ENCODE data around the gene ADORA1.

ADORA1 gene

DNA sequence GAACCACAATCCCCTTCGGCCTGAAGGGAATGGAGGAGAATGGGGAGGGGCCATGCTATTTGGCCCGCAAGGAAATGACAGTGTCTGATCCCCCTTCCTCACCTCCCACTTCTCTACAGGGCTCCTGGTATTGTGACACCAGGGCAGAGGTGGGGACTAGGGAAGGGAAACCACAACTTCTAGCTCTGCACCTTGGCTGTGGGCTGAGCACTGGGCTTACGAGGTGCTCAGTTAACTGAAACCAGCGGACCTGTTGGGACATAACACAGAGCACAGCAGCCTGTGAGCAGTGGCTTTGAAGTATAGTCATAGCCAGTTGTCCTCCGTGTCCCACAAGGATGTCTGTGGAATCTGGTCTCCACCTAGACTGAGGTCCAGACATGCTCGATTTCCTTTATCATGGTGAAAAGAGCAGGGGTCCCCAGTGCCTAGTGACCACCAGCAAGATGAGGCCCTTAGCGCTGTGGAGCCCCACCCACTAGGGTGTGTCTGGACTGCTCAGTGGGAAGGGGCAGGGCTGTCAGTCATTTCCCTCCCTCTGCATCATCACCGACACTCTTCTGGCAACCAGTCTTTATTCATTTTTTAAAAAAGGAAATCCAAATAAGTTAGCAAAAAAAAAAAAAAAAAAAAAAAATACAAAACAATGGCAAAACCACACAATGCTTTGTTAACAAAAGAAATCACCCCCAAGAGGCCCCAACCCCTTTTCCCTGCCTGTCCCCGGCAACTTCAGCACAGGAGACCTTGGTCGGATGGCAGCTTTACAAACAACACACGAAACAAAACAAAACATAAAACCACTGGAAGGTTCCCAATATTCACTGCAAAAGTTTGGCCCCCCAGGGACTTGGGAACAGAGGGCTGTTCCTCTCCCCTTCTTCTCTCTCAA, 44.7 kb upstream of the ADORA1 start:
- H3K4me3 ChIP-seq (ENCODE audit: low read depth, low read length): no peak overlapping the region
- TF ChIP-seq, protein P1, sequence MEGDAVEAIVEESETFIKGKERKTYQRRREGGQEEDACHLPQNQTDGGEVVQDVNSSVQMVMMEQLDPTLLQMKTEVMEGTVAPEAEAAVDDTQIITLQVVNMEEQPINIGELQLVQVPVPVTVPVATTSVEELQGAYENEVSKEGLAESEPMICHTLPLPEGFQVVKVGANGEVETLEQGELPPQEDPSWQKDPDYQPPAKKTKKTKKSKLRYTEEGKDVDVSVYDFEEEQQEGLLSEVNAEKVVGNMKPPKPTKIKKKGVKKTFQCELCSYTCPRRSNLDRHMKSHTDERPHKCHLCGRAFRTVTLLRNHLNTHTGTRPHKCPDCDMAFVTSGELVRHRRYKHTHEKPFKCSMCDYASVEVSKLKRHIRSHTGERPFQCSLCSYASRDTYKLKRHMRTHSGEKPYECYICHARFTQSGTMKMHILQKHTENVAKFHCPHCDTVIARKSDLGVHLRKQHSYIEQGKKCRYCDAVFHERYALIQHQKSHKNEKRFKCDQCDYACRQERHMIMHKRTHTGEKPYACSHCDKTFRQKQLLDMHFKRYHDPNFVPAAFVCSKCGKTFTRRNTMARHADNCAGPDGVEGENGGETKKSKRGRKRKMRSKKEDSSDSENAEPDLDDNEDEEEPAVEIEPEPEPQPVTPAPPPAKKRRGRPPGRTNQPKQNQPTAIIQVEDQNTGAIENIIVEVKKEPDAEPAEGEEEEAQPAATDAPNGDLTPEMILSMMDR (IDR thresholded peaks at IDR 0.05; ENCODE audit: low read depth, low read length): no peak

DNA sequence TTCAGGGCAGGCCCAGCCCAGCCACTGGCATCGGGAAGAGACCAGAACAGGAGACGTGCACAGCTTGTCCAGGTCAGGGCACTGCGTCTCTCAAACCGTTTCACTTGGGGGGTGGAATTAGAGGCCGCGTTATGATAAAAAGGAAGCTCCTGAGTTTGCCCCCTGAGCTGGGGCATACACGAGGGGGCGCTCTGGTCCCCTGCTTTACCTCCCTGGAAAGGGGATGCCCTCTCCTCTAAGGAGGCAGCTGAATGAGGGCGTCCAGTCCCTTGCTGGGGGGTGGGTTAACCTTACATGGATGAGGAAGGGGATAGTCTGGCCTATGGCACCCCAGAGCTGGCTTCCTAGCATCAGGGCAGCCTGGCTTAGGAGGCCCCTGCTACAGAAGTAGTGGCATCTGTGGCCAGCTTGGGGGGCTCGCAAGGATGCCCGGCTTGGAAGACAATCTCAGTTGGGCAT, 44.0 kb upstream of the ADORA1 start:
- no peak overlapping the region for H3K4me3 ChIP-seq (ENCODE audit: low read depth, low read length)
- TF ChIP-seq, protein P1 (IDR thresholded peaks at IDR 0.05; ENCODE audit: low read depth, low read length): no peak

DNA sequence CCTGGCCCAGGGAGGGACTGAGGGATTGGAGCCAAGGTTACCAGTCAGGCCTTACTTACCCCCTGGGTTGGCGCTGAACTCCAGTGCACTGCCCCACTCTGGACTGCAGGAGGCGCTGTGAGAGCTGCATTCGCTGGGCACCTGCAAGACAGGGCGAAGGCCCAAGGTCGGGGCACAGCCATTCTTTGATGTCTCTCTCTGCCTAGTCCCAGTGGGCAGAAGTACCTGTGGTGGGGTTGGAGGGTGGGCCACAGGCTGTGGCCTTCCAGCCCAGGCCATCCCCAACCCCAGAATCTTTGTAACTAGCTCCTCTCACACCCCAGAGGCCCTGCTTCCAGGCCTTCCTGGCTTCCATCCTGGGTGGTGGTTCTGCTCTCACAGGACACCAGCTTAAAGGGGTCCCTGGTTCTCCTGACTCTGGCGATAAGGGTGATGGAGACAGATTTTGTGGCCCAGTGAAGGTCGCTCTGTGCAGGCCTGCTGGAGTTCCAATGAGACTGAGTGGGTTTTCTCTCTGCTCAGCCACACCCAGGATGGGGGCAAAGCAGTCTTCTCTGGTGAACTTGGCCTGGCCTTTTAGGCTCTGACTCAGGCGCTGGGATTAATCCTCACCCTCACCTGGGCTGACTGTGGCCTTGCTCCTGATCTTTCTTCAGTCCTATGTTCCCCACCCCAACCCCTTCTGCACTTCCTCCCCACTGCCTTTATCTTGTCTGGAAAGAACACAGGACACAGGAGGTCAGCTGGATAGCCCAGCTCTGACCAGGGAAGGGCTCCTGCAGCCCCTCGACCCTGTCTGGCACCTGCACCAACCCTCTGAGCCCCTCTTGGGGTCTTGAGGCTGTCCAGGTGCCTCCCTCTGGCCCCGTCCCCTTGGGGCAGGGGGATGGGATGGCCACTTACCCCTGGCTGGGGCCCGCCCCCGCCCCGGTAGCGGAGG, 42.7 kb upstream of the ADORA1 start:
- no peak overlapping the region for H3K4me3 ChIP-seq (ENCODE audit: low read depth, low read length)
- TF ChIP-seq, protein P1 (IDR thresholded peaks at IDR 0.05; ENCODE audit: low read depth, low read length): peak; percentile 60

DNA sequence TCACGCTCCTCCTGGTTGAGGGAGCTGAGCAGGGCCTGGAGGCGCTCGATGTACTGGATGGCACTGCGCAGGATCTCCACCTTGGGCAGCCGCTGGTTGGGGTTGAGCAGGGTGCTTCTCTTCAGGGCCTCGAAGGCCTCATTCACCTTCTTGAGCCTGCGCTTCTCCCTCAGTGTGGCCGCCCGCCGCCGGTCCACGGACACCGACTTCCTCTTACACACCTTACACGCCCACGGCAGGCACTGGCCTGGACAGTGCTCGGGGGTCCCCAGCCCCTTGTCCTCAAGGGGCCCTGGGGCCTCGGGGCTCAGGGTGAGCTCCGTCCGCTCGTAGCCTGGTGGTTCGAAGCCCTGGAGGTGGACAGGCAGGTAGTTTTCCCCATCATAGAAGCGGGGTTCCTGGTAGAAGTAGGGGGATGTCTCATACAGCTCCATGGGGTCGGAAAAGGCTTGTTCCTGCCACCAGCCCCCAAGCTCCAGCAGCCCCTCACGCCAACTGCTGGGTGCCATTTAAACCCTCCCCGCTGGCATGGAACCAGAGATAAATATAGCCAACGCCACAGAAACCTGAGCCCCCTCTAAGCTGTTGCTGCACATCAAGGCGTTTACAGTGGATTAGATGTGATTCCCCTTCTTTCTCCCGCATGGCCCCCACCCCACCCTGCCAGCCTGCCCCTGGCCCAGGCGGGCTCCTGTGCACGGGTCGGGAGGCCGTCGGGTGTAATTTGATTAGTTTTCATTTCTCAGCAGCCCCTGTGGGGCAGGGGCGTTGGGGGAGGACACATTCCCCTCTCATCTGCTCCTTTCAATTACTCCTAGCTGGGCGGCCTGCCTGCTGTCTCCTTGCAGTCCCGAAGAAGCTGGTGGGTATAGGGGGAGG, 41.8 kb upstream of the ADORA1 start, which contains the start of gene MYOG:
Gene MYOG (minus strand): TSS at position 485 of the 879 bp plus-strand sequence. CDS start 51 bp downstream, at position 434.
- H3K4me3 ChIP-seq (ENCODE audit: low read depth, low read length): no peak within 1 kb of the TSS
- TF ChIP-seq, protein P1 (IDR thresholded peaks at IDR 0.05; ENCODE audit: low read depth, low read length): no peak

DNA sequence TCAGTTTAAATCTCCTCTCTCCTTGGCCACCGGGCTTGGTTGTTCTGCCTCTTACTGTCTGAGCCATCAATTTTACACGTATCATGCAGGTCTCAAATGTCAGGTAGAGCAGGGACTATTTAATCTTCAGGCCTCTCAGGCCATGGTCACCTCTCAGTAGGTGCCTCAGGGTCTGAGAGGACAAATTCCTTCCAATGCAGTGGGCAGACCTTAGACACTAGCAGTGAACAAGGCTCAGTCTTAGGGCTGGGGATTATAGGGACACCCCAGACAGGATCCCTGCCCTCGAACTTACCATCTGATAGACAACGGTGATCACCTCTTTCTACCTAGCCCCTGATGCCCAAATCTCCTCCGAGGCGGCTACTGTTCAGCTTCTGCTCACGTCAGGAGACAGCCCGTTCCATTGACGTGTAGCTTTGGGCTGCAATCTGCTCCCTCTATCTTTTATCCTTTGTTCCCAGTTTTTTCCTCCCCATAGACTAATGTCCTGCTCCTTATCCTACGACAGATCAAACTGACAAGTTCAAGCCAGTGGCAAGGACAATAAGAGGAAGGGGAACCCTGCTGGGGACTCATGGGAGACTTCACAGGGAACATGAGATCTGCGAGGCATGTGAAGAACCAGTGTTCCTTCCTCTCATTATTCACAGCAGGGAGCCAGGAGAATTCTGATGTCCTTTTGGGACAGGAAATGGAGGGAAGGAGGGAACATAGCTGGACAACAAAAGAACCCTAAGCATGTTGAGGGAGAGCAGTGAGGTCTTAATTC, 40.3 kb upstream of the ADORA1 start:
- H3K4me3 ChIP-seq (ENCODE audit: low read depth, low read length): no peak overlapping the region
- TF ChIP-seq, protein P1 (IDR thresholded peaks at IDR 0.05; ENCODE audit: low read depth, low read length): no peak

DNA sequence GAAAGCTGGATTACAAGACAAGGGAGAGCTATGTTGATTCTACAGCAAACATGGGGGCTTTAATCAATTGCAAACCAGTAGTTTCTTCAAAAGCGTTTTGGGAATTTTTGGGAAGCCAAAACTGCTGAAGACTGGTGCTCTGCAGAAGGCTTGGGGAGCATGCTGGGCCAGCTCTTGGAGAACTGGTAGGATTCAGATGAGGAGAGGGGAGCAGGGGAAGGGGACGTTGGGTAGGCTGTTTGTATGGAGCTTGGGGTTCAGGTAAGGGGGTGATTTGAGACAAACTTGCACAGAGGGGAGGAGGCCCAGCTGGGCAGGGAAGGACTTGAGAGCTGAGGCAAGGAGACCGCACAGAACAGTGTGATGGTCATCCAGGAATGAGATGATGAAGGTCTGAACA, 39.1 kb upstream of the ADORA1 start:
- TF ChIP-seq, protein P1 (IDR thresholded peaks at IDR 0.05; ENCODE audit: low read depth, low read length): no peak
- H3K4me3 ChIP-seq (ENCODE audit: low read depth, low read length): no peak overlapping the region
